Neural progenitor cell (in vitro differentiated cells): ENCODE data around the gene SLC17A4. TPM values are rescaled to one million over a fixed set of nuclear protein-coding genes. Genes with fewer than 3 reads are reported as not detected.

Experiments
- DNase-seq: peaks from one replicate; pipeline ENCODE4 v3.0.0-alpha.2; 2016; ENCODE audit warnings: low spot score
- H2AFZ ChIP-seq: fragments of 200-600 bp; sonication (generic); replicated peaks from 2 replicates; pipeline ENCODE4 v1.6.1; 2016; ENCODE audit warnings: antibody characterized with exemption
- H3F3A ChIP-seq: fragments of 200-600 bp; sonication (generic); 2 replicates; pipeline ENCODE4 v1.6.1; 2016; ENCODE audit warnings: antibody characterized with exemption, low read depth
- H3K27ac ChIP-seq: fragments of 200-600 bp; sonication (generic); 2 replicates; pipeline ENCODE4 v1.5.1; 2016; ENCODE audit warnings: mild to moderate bottlenecking
- H3K27me3 ChIP-seq: fragments of 200-600 bp; sonication (generic); 2 replicates; pipeline ENCODE4 v1.6.1; 2016; ENCODE audit warnings: mild to moderate bottlenecking, moderate library complexity
- H3K36me3 ChIP-seq: fragments of 200-600 bp; sonication (generic); 2 replicates; pipeline ENCODE4 v1.5.1; 2016
- H3K4me1 ChIP-seq: fragments of 200-600 bp; sonication (generic); 2 replicates; pipeline ENCODE4 v1.6.1; 2016; ENCODE audit warnings: mixed run types
- H3K4me2 ChIP-seq: fragments of 200-600 bp; sonication (generic); 2 replicates; pipeline ENCODE4 v1.6.1; 2016
- H3K4me3 ChIP-seq: fragments of 200-600 bp; sonication (generic); 2 replicates; pipeline ENCODE4 v1.5.1; 2016
- H3K79me2 ChIP-seq: fragments of 200-600 bp; sonication (generic); 2 replicates; pipeline ENCODE4 v1.6.1; 2016; ENCODE audit warnings: low read depth
- H3K9ac ChIP-seq: fragments of 200-600 bp; sonication (generic); 2 replicates; pipeline ENCODE4 v1.6.1; 2016
- H3K9me3 ChIP-seq: fragments of 200-600 bp; sonication (generic); 2 replicates; pipeline ENCODE4 v1.5.1; 2016; ENCODE audit warnings: low read depth
- H4K20me1 ChIP-seq: fragments of 200-600 bp; sonication (generic); 2 replicates; pipeline ENCODE4 v1.6.1; 2016; ENCODE audit warnings: low read depth
- H3K27ac Mint-ChIP-seq: 3 replicates; pipeline ENCODE4 v1.8.0; 2021; ENCODE audit warnings: mixed read lengths
- H3K27me3 Mint-ChIP-seq: 2 replicates; pipeline ENCODE4 v1.8.0; 2022; ENCODE audit warnings: low read depth, mild to moderate bottlenecking, inconsistent platforms, moderate library complexity, mixed read lengths; ENCODE audit not compliant: insufficient read depth
- H3K36me3 Mint-ChIP-seq: 3 replicates; pipeline ENCODE4 v1.8.0; 2021; ENCODE audit warnings: mixed read lengths
- H3K4me1 Mint-ChIP-seq: 3 replicates; pipeline ENCODE4 v1.8.0; 2021; ENCODE audit warnings: mixed read lengths
- H3K4me3 Mint-ChIP-seq: 3 replicates; pipeline ENCODE4 v1.8.0; 2021; ENCODE audit warnings: mild to moderate bottlenecking, moderate library complexity, mixed read lengths
- H3K9me3 Mint-ChIP-seq: 3 replicates; pipeline ENCODE4 v1.8.0; 2020; ENCODE audit warnings: mixed read lengths
- EZH2 ChIP-seq: fragments of 200-600 bp; sonication (generic); IDR thresholded peaks from 2 replicates; pipeline ENCODE4 v1.6.1; 2017; ENCODE audit warnings: antibody characterized with exemption, mild to moderate bottlenecking, moderate library complexity
- EZH2phosphoT487 ChIP-seq: fragments of 200-600 bp; sonication (generic); IDR thresholded peaks from 2 replicates; pipeline ENCODE4 v1.6.1; 2017; ENCODE audit warnings: antibody characterized with exemption
- total RNA-seq: library from RNA; depleted of rRNA; stranded (reverse); fragments of >200 nt; gene quantifications from 2 replicates; pipeline ENCODE4 v1.2.3, GENCODE V29; 2015; ENCODE audit warnings: low replicate concordance
- TF ChIP-seq, protein P1 (sequence below): fragments of 200-600 bp; sonication (generic); IDR thresholded peaks from 2 replicates; pipeline ENCODE4 v1.5.1; 2017; ENCODE audit warnings: antibody characterized with exemption, mild to moderate bottlenecking

The SLC17A4 gene
- total RNA-seq, 1 donor from 2014 or later, result not detected

DNA sequence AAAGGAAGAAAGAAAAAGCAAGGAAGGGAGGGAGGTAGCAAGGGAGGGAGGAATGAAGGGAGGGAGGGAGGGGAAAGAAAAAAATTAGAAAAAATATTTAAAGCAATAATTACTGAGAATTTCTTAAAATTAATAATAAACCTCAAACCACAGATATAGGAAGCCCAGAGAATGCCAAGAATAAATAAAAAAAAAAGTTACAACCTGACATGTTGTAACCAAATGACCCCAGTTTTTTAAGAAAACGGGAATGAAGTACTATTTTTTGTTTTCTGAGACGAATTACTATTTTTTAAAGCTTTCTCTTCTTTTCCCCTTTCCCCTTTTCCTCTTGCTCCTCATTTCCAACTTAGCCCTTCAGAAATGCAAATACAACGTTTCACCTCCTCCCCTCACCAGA, 60.7 kb downstream of the SLC17A4 start:
- no peak overlapping the region for H3K4me3 Mint-ChIP-seq
- H3K27ac Mint-ChIP-seq, result no peak overlapping the region
- no peaks in the 10 kb centered on the region for H3F3A ChIP-seq

DNA sequence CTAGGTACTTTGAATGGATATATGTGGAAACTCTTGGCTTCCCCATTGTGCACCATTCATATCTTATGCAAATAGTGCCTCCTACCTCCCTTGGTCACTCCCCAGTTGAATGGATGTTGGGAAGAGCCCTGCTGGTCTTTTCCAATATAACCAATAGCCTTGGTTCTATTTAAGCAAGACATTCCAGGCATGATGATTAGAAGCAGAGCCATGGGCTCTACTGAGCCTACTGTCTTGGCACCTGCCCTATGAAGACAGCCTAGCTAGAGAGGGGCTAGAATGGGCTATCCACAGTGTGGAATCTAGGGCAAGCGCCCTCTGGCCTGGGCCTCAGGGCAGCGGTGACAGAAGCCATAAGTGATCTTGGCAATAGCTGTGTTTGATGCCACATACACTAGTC, 61.7 kb downstream of the SLC17A4 start:
- Mint-ChIP-seq H3K9me3 (peaks cover 2% of the 10 kb centered on the region), H3K4me3 (no peak overlapping the region), H3K27me3 (peaks cover 2% of the 10 kb centered on the region), H3K36me3 (no peaks in the 10 kb centered on the region), H3K27ac (no peak overlapping the region), H3K4me1 (peaks cover 2% of the 10 kb centered on the region)
- H3K27ac ChIP-seq, result no peak overlapping the region
- H3K4me1 ChIP-seq, result peaks cover 6% of the 10 kb centered on the region
- H3K36me3 ChIP-seq, result no peaks in the 10 kb centered on the region
- no peaks in the 10 kb centered on the region for H3K79me2 ChIP-seq
- H3F3A ChIP-seq, result no peaks in the 10 kb centered on the region
- H4K20me1 ChIP-seq, result no peaks in the 10 kb centered on the region
- TF ChIP-seq, protein P1, sequence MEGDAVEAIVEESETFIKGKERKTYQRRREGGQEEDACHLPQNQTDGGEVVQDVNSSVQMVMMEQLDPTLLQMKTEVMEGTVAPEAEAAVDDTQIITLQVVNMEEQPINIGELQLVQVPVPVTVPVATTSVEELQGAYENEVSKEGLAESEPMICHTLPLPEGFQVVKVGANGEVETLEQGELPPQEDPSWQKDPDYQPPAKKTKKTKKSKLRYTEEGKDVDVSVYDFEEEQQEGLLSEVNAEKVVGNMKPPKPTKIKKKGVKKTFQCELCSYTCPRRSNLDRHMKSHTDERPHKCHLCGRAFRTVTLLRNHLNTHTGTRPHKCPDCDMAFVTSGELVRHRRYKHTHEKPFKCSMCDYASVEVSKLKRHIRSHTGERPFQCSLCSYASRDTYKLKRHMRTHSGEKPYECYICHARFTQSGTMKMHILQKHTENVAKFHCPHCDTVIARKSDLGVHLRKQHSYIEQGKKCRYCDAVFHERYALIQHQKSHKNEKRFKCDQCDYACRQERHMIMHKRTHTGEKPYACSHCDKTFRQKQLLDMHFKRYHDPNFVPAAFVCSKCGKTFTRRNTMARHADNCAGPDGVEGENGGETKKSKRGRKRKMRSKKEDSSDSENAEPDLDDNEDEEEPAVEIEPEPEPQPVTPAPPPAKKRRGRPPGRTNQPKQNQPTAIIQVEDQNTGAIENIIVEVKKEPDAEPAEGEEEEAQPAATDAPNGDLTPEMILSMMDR, result no peak
- TF ChIP-seq EZH2phosphoT487 (no peak), EZH2 (no peak)
- H2AFZ ChIP-seq, result no peak overlapping the region
- H3K9me3 ChIP-seq, result no peaks in the 10 kb centered on the region
- no peak overlapping the region for H3K9ac ChIP-seq
- DNase-seq, result no peak
- H3K4me2 ChIP-seq, result no peak overlapping the region
- no peak overlapping the region for H3K4me3 ChIP-seq
- H3K27me3 ChIP-seq, result no peaks in the 10 kb centered on the region

More for the DNA sequence above, 60.7 kb downstream of the SLC17A4 start:
- no peaks in the 10 kb centered on the region for H4K20me1 ChIP-seq
- Mint-ChIP-seq H3K27me3 (peaks cover 2% of the 10 kb centered on the region), H3K4me1 (peaks cover 2% of the 10 kb centered on the region), H3K36me3 (no peaks in the 10 kb centered on the region), H3K9me3 (peaks cover 2% of the 10 kb centered on the region)
- no peaks in the 10 kb centered on the region for H3K79me2 ChIP-seq
- H2AFZ ChIP-seq, result no peak overlapping the region
- H3K4me2 ChIP-seq, result no peak overlapping the region
- H3K9ac ChIP-seq, result no peak overlapping the region
- H3K9me3 ChIP-seq, result no peaks in the 10 kb centered on the region
- no peaks in the 10 kb centered on the region for H3K36me3 ChIP-seq
- no peak for DNase-seq
- TF ChIP-seq, protein P1, result no peak
- TF ChIP-seq EZH2phosphoT487, result no peak
- no peak for TF ChIP-seq EZH2
- no peaks in the 10 kb centered on the region for H3K27me3 ChIP-seq
- H3K27ac ChIP-seq, result no peak overlapping the region
- peaks cover 6% of the 10 kb centered on the region for H3K4me1 ChIP-seq
- H3K4me3 ChIP-seq, result no peak overlapping the region

DNA sequence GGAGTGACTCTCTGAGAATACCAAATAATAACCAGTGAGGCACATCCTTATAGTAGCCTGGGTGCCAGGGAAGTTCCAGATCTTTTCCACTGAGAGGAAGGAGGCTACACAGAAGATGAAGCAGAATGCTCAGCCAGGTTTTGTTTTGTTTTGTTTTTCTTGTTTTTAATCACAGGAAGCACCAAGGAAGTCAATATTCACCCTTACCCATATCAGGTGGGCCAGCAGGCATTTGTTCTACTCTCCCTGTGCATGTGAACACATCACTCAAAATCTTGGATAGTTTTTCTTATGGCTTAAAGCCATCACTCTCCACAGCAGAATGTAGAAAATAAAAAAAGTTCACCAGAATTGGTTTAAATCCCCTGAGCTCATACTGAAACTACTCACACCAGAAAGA, 66.8 kb downstream of the SLC17A4 start:
- Mint-ChIP-seq H3K27me3 (no peaks in the 10 kb centered on the region), H3K27ac (no peak overlapping the region), H3K4me3 (no peak overlapping the region), H3K4me1 (no peaks in the 10 kb centered on the region), H3K9me3 (peaks cover 3% of the 10 kb centered on the region), H3K36me3 (no peaks in the 10 kb centered on the region)
- Histone ChIP-seq H3K9ac (no peak overlapping the region), H3K4me2 (no peak overlapping the region), H3K79me2 (no peaks in the 10 kb centered on the region), H3K27ac (no peak overlapping the region), H4K20me1 (no peaks in the 10 kb centered on the region), H3K27me3 (no peaks in the 10 kb centered on the region), H3F3A (no peaks in the 10 kb centered on the region), H3K36me3 (no peaks in the 10 kb centered on the region), H3K9me3 (no peaks in the 10 kb centered on the region), H3K4me1 (peaks cover 3% of the 10 kb centered on the region), H3K4me3 (no peak overlapping the region), H2AFZ (no peak overlapping the region)
- TF ChIP-seq EZH2phosphoT487 (no peak), EZH2 (no peak)
- TF ChIP-seq, protein P1, result no peak
- DNase-seq, result no peak
